Activated CD8-positive, alpha-beta memory T cell treated with anti-CD3 and anti-CD28 coated beads, Interleukin-2, amount 50 U/mL, for 1 hour (primary cell): Measurements from ENCODE around the gene AXIN1.

Source experiments
- DNase-seq: peaks from one replicate; pipeline ENCODE4 v3.0.0-alpha.2; 2020; ENCODE audit errors: extremely low read depth

AXIN1 gene

DNA sequence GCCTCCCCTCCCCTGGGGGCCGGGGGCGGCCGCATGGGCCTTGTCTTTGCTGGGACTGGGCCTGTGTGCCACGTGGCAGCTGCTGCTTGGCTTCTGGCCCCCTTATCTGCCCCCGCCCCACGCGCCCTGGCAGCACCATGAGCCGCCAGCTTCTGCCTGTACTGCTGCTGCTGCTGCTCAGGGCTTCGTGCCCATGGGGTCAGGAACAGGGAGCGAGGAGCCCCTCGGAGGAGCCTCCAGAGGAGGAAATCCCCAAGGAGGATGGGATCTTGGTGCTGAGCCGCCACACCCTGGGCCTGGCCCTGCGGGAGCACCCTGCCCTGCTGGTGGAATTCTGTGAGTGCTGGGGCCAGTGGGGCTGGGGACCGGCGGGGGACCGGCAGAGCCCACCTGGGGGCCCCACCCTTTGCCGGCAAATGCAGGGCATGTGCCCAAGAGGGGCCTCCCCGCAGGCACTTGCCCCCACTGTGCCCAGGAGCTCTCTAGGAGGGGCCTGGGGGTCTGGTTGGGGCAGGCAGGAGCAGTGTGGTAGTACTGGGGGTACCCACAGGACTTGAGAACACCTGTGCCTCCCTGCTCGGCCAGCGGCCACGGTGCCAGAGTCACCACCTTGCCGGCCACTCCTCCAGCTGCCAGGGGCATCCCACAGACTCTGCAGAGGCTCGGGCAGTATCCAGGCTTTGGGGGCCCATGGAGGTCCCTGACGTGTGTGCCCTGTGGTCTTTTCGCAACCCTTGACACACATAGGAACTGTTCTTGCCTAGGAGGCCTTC lies 69.3 kb downstream of the AXIN1 start, which contains the start of gene PDIA2:
TSS of gene PDIA2 (plus strand) at position 132 of the 773 bp plus-strand sequence. CDS start at position 138, 6 bp downstream.
- no peak for DNase-seq

DNA sequence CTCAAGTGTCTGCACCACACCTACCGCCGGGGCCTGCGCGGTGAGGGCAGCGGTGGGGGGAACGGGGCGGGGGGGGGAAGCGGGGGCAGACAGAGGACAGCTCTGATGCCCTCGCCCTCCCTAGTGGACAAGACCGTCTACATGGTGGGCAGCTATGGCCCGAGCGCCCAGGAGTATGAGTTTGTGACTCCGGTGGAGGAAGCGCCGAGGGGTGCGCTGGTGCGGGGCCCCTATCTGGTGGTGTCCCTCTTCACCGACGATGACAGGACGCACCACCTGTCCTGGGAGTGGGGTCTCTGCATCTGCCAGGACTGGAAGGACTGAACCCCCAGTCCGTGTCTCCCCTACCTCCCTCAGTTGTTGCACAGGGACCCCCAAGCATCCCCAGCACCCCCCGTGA lies 70.0 kb downstream of the AXIN1 start:
- no peak for DNase-seq

DNA sequence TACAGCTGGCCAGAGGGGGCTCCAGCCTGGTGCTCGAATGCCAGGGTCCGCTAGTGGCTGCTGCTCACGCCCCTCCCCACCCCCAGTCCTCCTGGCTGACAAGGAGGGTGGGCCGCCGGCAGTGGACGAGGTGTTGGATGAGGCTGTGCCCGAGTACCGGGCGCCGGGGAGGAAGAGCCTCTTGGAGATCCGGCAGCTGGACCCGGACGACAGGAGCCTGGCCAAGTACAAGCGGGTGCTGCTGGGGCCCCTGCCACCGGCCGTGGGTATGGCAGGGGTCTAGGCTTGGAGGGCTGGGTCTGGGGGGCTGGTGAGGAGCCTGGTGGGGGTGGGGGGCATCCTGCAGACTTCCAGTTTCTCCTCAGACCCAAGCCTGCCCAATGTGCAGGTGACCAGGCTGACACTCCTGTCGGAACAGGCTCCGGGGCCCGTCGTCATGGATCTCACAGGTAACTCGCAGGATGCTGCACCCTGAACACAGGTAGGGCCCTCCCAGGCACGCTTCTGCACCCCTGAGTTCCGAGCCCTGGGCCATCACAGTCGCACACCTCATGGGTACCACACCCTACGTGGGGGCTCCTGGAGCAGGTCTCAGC lies 70.8 kb downstream of the AXIN1 start:
- no peak for DNase-seq

DNA sequence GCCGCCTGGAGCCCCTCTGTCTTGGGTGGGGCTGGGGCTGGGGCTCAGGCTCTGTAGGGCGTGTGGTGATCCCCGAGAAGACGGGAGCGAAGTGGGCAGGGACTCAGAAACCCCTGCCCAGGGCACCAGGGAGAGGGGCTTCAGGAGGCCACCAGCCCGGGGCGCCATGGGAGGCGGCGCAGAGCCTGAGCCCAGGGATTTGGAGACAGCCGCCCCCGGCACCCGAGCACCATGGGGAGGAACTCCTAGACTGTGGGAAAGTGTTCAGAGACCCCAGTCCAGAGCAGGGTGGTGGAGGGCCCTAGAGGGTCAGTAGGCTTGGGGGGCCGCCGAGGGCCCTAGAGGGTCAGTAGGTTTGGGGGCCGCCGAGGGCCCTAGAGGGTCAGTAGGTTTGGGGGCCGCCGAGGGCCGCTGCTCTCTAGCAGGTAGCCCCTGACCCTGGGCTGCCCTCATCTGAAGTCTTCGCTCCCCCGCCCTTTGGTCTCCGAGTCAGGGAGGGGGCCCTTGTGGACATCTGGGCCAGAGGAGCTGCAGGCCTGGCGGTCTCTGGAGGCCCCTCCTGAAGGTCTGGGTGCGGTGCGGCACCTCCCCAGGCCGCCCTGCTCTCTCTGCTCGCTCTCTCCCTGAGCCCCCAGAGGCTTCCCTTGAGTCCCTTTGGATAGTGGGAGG lies 71.4 kb downstream of the AXIN1 start:
- DNase-seq = no peak

DNA sequence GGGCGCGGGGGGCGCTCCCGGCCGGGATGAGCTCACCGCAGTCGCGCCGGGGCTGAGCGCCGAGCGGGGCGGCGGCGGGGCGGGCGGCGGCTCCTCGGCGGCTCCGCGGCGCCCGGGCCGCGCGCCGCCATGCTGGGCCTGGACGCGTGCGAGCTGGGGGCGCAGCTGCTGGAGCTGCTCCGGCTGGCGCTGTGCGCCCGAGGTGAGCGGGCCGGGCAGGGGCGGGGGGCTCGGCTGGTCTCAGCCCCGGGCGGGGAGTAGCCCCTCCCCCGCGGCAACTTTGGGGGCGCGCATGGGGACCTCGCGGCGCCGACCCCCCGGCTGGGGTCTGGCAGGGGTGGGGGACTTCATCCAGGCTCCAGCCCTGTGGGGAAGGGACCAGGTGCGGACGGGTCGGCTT lies 72.0 kb downstream of the AXIN1 start, which contains the start of gene ARHGDIG:
TSS of gene ARHGDIG (plus strand) at position 40 of the 400 bp plus-strand sequence. CDS start at position 130, 90 bp downstream.
- DNase-seq = no peak

DNA sequence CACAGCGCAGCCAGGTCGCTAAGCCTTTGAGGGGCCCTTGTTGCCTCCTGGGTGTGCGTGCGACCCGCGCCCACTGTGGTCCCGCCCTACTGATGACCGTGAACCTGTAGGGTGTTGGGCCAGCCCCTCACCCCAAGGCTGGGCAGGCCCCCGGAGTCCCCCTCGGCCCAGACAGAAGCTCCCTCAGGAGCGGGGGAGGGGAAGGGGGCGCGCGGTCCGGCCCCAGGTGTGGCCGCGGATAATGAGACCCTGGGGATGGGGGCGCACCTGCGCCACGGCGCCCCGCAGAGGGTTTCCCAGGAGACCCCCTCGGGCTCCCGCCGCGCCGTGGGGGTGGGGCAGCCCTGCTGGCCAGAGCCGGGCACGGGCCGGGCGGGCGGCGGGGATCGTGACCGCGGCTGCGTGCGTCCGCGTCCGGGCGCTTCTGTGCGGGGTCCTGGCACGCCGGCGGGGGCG lies 72.5 kb downstream of the AXIN1 start:
- no peak for DNase-seq

DNA sequence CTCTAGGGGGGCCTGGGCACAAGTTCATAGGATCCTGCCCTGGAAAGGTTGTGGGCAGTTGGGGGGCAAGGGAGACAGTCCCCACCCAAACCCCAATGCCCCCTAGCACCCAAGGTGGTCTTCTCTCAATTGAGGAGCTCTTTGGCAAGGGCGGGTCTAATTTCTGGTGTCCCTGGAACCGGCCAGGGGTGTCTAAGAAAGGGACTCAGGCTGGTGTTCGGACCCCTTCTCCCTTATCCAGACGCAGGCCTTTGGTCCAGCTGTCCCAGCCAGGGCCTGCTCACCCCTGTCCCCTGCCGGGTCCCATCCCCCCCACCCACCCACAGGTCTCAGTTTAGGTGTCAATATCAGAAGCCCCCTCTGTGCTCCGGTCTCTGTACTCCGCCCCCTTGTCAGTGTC lies 73.0 kb downstream of the AXIN1 start:
- DNase-seq = no peak

DNA sequence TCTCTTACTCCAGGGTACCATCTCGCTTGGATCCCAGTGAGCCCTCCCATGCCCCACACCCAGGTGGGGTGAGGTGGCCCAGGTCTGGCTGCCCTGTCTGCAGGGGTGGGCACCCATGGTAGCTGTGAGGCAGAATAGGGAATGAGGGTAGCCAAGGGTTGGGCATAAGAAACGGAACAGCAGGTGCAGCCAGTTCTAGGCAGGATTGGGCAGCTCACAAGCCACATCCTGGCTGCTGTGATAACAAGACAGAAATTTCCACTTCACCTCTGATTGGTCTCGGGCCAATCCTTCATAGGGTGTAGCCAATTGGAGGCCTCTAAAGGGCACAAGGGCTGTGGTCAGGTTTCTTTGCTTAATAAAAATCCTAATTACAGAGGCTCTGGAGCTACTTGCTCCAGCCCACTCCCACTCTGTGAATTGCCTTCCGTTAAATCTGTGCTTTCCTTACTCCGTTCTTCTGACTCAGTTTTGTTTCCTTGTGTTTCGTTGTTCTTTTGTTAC lies 73.6 kb downstream of the AXIN1 start:
- DNase-seq = no peak

DNA sequence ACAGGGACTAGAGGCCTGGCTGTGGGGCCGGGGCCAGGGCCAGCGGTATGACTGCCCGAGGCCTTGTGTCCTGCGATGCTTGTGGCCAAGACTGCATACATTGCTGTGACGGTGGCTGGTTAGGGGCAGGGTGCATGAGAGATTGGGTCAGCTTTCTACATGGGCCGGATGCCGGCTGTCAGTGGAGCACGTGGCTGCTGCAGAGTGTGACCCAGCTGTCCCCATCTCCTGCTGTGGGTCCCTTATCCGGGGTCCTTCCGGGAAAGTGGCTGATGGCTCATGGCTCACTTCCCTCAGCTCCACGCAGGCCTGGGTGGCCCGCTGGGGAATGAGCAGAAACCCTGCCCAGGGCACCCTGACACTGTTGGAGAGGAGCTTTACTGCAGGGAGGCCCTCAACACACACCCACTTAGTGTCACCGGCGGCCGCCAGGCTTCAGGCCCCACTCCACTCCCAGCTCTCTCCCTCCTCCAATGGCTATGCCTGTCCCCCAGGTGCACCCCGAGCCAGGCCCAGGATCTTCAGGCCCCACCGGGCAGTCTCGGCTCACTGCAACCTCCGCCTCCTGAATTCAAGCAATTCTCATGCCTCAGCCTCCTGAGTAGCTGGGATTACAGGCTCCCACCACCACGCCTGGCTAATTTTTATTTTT lies 76.0 kb downstream of the AXIN1 start:
- no peak for DNase-seq

DNA sequence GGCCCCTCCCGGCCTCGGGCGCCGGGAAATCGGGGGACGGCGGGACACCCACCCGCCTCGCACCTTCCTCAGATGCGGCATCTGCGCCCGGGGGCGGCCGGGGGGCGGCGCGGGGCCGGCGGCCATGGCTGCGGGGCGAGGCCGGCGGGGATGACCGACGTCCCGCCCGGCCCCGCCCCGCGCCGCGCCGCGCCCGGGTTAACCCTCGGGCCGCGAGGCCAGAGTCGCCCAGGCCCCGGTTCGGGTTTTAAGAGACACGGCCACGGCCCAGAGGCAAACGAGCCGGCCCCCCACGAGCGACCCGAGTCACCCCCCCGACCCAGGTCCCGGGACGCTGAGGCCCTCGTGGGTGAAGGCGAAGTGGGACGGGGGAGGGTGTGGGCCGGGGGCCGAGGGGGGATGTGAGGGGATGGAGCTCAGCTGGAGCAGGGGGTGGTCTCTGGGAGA lies 76.7 kb downstream of the AXIN1 start, which contains the start of gene RGS11:
TSS of gene RGS11 (minus strand) at position 159 of the 447 bp plus-strand sequence. CDS start at position 126, 33 bp downstream.
- DNase-seq = no peak

DNA sequence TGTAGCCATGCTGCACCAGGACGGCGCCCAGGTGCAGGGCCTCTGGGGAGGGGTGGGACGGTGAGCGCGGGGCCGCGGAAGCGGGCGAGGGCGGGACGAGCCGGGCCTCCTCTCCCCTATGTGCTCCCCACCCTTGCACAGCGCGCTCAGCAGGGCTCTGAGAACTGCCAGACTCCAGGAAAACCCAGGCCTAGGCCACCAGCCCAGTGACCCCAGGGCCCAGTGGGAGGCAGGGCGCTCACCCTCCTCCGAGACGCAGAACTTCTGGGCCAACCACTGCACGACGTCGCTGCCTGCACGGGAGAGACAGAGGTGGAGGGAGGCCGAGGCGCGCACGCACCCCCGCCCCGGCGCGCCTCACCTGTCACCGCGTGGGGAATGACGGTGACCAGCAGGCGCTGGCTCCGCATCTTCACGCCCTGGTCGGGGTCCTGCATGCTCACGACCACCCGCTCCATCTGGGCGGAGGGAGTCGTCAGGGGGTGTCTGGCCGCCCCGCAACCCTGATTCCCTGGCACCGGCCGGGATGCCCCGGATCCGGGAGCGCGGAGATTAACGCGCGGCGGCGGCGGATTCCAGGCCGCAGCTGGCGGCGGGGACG lies 77.4 kb downstream of the AXIN1 start:
- no peak for DNase-seq

DNA sequence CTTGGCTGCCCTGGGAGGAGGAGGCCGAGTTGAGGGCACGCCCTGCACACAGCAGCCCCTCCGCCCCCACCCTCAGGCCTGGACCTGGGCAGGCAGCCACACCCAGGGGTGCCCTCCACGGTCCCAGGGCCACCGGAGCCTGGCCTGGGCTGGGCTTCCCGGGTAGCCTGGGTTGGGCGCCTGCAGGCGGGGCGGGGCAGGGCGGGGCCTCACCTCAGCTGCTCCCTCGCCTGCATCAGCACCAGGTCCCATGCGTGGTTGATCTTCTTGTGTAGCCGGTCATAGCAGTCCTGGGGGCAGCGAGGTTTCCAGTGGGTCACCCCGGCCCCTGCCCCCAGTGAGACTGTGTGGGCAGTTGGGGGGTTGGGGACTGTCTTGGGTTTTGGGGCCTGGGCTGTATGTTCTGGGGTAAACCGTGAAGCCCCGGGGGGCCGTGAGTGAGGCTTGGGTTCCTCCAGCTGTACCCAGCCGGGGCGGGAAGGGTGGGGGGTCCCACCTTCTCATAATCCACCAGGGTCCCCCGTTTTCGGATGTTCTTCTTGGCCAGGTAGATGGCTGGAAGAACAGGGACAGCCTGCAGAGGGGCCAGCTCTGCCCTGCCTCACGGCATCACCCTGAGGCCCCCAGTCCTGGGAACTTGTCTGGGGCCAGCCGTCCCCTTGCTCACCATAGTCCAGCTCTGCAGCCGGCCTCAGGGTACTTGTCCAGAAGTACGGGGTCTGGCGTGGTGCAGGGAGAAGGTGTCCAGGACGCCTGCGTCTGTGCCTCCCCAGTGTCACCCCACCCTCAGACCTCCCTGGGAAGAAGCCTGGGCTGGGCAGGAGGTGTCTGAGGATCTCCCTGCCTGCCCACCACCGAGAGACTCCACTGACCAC lies 78.7 kb downstream of the AXIN1 start:
- DNase-seq = no peak

DNA sequence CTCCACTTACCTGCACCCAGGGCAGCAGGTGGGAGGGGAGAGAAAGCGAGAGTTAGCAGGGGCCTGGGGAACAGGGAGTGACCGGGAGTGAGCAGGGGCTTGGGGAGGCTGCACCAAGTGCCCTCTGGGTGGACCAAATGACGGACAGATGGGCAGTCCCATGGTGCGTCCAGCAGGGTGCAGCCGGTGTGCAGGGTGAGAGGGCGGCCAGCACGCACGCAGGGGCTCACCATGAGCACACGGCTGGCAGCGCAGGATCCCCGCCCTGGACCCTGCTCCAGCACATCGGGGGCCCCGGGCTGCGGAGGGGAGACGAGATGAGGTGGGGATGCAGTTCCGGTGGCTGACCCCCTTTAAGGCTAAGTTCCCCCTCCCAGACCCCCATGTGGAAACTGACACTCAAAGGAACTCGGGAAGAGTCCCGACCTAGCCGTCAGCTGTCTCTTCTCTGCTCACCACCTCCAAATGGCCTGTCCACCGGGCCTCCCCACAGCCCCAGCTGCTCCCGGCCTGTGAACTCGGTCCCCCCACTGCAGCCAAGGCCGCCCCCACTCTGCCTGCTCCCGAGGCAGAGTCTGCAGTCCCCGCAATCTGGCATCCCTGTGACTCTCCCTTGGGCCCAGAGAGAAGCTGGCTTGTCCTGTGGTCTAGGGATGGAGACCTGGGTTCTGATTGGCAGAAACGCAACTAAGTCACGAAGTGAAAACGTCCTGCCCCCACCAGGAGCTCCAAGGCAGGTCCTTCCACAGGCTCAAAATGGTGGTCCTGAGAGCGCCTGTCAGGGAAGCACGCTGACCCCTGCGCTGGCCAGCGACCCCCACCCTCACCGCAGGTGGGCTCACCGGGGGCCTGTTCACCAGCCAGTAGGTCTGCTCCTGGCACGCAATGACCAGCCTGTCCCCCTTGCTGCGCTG lies 79.6 kb downstream of the AXIN1 start:
- DNase-seq = no peak

DNA sequence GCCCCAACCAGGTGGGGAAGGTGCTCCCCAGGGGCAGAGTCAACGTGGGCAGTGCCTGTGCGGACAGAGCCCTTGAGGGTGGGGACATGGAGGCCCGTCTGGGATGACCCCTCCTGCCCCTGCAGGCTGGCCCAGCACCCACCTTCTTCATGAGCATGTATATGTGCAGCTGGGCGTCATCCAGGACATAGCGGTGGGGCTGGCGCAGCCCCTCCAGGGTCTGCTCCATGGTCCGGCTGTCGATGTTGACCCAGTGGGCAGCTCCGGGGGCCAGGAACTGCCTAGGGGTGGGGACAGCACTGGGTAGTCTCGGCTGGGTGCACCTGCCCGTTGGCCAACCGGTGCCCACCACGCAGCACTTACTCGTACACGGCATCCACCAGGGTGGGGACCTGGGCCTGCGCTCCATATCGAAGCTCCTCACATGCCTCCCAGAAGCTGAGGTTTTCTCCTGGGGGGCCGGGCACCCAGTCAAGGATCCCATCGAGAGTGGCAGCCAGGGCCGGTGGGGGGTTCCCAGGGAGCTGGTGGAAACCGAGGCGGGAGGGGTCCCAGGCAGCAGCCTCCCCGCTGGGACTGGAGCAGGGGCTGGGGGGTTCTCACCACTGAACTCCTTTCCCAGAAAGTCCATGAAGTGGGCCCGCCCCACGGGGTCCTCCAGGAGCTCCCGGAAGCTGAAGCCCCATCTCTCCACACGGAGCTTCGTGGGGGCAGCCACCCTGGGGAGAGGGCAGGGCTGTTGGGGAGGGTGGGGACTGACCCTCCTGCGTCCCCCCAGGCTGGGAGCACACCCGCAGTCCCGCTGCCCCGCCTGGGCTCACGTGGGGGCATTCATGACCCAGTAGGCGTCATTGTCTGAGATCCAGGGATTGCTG lies 81.9 kb downstream of the AXIN1 start:
- DNase-seq = no peak

DNA sequence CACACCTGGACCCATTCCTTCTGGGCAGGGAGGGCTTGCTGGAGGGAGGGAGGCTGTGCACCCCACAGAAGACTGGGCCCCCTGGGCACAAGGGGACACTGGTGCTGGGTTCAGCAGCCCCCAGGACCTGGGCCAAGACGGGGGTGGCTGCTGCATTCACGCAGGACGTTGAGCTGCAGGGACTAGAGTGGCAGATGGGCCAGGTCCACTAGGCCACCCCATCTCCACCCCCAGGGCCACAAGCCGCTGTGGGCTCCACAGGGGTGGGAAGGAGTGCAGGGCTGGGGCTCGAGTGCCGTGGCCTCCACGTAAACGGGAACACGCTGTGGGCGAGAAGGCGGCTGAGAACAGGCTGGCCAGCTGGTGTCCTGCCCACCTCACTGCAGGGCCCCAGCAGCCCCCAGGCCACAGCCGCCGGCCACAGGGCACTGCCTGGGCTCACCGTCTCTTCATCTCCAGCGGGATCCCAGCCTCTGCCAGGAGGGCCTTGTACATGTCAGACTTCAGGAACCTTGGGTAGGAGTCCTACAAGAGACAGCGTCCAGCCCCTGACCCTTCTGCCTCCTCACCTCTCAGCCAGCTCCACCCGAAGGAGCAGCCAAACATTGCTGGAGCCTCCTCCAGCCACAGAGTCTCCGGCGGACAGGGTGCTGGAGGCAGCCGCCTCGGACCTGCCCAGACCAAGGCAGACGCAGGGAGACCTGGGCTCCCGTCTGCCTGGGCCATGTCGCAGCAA lies 83.3 kb downstream of the AXIN1 start:
- DNase-seq = no peak

DNA sequence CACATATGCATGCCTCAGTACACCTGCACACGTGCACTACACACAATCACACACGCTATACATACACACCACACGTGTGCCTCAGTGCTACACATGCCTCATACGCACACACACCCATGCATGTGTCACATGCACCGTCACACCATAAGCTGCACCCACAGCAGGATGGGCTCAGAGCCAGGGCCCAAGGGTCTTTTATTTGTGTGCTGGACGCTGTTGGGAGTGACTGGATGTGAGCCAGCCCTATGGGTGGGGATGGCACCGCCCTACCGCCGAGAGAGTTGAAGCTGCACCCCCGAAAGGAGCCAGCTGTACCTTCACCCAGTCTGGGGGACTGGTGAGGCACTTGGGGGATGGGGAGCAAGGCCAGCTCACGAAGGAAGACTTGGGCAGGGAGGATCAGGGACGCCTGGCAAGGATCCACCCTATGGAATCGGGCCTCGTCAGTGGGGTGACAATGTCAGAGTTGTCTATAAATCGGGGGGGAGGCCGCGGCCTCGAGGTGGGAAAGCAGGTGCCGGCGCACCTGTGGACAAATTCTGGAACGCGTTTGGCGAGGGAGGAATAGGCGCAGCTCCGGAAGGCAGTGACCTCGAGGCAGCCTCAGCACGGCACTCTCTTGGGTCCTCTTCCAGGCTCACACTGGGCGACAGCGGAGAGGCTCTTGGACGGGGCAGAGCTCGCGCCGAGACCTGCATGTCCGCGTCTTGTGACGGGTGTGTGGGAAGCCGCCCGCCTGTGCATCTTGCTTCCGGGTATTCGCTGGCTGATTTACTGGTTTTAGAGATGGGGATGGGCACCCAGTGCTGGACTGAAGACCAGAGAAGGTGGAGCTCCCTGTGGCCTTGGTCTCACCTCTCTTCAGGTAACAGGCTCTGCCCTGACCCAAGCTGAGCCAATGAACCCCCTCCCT lies 84.1 kb downstream of the AXIN1 start:
- no peak for DNase-seq
